NCI-H2227 treated with DMSO at 0.1 percent for 48 hours (cell line): ENCODE results near the gene ITPRIPL1.

Experiments
- DNase-seq: peaks from one replicate; lab custom pipeline; 2025; lab: John Stamatoyannopoulos, UW

The ITPRIPL1 gene

DNA sequence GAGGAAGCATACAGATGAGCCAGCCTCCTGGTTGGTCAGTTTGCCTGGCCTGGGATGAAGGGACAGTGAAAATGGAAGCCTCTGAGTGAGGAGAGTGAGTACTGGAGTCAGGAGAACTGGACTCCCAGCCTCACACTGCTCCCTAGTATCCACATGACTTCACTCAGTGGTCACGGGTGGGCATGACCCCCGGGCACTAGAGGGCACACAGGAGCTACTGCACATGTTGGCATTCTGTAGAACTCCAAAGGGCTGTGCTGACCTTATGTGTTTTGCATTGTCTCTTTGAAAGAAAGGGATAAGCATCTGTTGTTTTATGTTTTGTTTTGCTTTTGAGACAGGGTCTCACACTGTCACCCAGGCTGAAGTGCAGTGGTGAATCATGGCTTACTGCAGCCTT lies 34.2 kb downstream of the ITPRIPL1 start:
- DNase-seq, result no peak

DNA sequence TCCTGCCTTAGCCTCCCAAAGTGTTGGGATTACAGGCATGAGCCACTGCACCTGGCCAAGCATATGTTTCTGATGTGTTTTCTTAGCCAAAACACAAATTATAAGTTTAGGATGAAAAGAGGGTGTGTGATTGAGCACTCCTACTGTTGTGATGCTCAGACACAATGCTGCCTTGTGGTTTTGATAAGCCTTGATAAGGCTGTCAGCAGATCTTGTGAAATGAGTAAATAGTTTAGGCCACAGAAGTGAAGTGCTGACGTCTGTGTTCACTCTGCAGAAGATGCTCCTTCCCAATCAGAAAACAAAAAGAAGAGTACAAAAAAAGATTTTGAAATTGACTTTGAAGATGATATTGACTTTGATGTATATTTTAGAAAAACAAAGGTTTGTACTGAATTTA lies 34.7 kb downstream of the ITPRIPL1 start:
- no peak for DNase-seq

DNA sequence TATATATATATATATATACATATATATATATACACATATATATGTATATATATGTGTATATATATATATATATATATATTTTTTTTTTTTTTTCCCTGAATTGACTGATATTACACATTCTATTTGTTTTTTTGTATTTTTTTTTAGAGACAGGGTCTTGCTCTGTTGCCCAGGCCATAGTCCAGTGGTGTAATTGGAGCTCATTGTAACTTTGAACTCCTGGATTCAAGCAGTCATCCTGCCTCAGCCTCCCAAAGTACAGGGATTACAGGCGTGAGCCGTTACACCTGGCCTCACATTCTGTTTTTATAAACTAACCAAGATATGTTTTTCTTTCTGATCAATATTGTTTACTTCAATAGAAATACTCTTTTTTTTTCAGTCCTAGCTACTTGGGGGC lies 36.6 kb downstream of the ITPRIPL1 start:
- no peak for DNase-seq

DNA sequence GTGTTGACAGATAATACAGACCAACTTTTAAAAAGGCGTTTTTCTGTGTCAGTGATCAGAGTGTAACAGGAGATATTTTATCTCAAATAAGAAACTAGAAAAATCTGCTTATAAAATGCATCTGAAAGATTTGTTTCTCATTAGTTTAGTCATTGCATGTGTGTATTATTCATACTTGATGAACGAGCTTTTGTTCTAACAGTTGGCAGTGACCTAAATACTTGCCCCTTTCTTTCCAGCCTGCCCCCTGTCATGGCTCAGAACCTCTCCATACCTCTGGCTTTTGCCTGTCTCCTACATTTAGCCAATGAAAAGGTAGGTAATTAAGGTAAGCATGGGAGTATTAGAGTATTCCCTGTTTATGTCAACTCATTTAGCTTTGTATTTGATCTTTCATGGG lies 44.1 kb downstream of the ITPRIPL1 start:
- no peak for DNase-seq

DNA sequence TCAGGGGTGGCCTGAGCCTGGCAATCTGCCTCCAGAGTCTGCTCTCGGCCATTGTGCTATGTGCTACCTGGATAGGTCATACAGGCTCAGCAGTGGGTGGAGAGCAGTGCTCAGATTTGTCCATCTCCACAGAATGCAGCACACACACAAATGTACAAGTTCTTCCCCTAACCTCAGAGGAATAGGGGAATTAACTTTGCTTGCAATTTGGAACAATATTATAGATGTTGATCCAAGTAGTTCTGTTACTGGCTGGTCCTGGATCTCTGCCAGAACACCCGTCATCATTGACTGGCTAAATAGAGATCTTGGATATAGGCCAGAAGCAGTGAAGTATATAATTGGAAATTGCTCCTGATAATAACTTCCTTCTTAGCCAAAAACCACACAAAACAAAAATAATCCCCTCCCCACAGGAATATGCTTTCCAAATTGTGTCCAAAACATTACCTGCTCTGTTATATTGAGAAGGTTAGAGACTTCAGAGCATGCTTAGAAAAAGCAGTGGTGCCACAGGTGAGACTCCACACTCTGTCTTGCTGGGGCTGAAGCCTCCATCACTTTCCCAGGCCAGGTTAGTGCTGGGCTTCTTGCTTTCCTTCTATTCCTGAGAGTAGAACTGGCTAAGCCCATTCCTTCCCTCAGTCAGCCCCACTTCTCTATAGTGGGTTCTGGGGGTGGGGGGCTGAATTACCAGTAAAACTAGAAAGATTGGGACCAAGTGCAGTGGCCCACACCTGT lies 49.3 kb downstream of the ITPRIPL1 start:
- peak; percentile 72 for DNase-seq
